Thyroid gland (tissue), 4 donors: ENCODE measurements around the gene SLC8A3. TPM values are rescaled to one million over a fixed set of nuclear protein-coding genes. Genes with fewer than 3 reads are reported as not detected.

Source experiments
- DNase-seq, 2 donors: peaks; one replicate each; pipeline ENCODE4 v3.0.0-alpha.2; 2019
- H3K27ac ChIP-seq, 3 donors: fragments of 200-600 bp; sonication (generic); 1 replicate in 2 of 3; 2 replicates in 1 of 3; pipeline ENCODE4 v1.5.1; 2016 to 2019; ENCODE audit warnings: mild to moderate bottlenecking in 1 of 3, moderate library complexity in 1 of 3
- H3K27me3 ChIP-seq: fragments of 200-600 bp; sonication (generic); one replicate; pipeline ENCODE4 v1.5.1; 2019
- H3K36me3 ChIP-seq, 2 donors: fragments of 200-600 bp; sonication (generic); one replicate each; pipeline ENCODE4 v1.5.1; 2016 to 2019
- H3K4me1 ChIP-seq, 2 donors: fragments of 200-600 bp; sonication (generic); one replicate each; pipeline ENCODE4 v1.5.1; 2017 to 2019
- H3K4me3 ChIP-seq, 3 donors: fragments of 200-600 bp; sonication (generic); replicated peaks in 1 of 3; 1 replicate in 2 of 3; 2 replicates in 1 of 3; pipeline ENCODE4 v1.5.1; 2016; ENCODE audit warnings: mild to moderate bottlenecking in 1 of 3
- H3K9me3 ChIP-seq: fragments of 200-600 bp; sonication (generic); one replicate; pipeline ENCODE4 v1.5.1; 2017
- CTCF ChIP-seq, 6 experiments: fragments of 200-600 bp in 3 of 6; fragments of 450-650 bp in 3 of 6; sonication (generic) in 3 of 6; IDR thresholded peaks; one replicate each; pipeline ENCODE4 v1.5.1; 2016 to 2019; ENCODE audit warnings: antibody characterized with exemption in 6 of 6, mild to moderate bottlenecking in 2 of 6, inconsistent platforms in 1 of 6, moderate library complexity in 1 of 6
- POLR2A ChIP-seq, 2 donors: fragments of 450-650 bp; IDR thresholded peaks; one replicate each; pipeline ENCODE4 v1.6.1; 2017; ENCODE audit warnings: antibody characterized with exemption in 2 of 2, mild to moderate bottlenecking in 2 of 2, moderate library complexity in 1 of 2
- WGBS, 2 donors: methylation state at CpG; one replicate each; pipeline ENCODE4 v1.1.5; 2017; 5-methylcytosine and 5-hydroxymethylcytosine counted together
- intact Hi-C: fragments of 100-400 bp; cut with DNase I; formaldehyde crosslinking; loops from one replicate; pipeline ENCODE4 v1.15.1; 2023
- total RNA-seq, 4 donors: library from RNA; depleted of rRNA; stranded (reverse); fragments of >200 nt; gene quantifications; one replicate each; pipeline ENCODE4 v1.2.3, GENCODE V29; 2016

The SLC8A3 gene
- total RNA-seq, 4 donors from 2014 or later, result 0.29 TPM; not detected in 3

- DNase-seq, result no peak
- no peaks in the 10 kb centered on the region for H3K9me3 ChIP-seq
- H3K27me3 ChIP-seq, result no peaks in the 10 kb centered on the region
- H3K4me3 ChIP-seq, result no peak overlapping the region
- H3K27ac ChIP-seq, result no peak overlapping the region
- peaks cover 3 to 7% of the 10 kb centered on the region in 2 donors for H3K4me1 ChIP-seq
- TF ChIP-seq POLR2A (IDR thresholded peaks at IDR 0.05) (no peak), CTCF (IDR thresholded peaks at IDR 0.05) (no peak)
- WGBS, 2 donors, result 83 to 84% methylated on average over 7 of the region's 7 CpGs
- H3K36me3 ChIP-seq, result no peaks in the 10 kb centered on the region
- intact Hi-C loops, result loop anchor here (5.0 kb wide), 1 partner anchor 137 kb away; the partner anchor contains the start of gene SMOC1
These were observed 174.2 kb downstream of the SLC8A3 start for GRCh38 chr14:70014406-70015095.

- WGBS, 2 donors, result 52 to 64% methylated on average over 2 of the region's 2 CpGs
- TF ChIP-seq POLR2A (IDR thresholded peaks at IDR 0.05) (no peak), CTCF (IDR thresholded peaks at IDR 0.05) (peak; percentile 50 to 77 (median 64))
These were observed 175.4 kb downstream of the SLC8A3 start for GRCh38 chr14:70013271-70013873.

GRCh38 chr14:70011708-70012107 is 177.0 kb downstream of the SLC8A3 start:
- no peak overlapping the region for H3K4me3 ChIP-seq
- DNase-seq, result no peak
- H3K27me3 ChIP-seq, result no peaks in the 10 kb centered on the region
- no peaks in the 10 kb centered on the region for H3K9me3 ChIP-seq
- H3K4me1 ChIP-seq, result no peaks in the 10 kb centered on the region
- TF ChIP-seq CTCF (IDR thresholded peaks at IDR 0.05) (no peak), POLR2A (IDR thresholded peaks at IDR 0.05) (no peak)
- 93% methylated on average over 7 of the region's 7 CpGs for WGBS, 2 donors
- intact Hi-C loops, result no loop called here
- no peaks in the 10 kb centered on the region for H3K36me3 ChIP-seq
- no peak overlapping the region for H3K27ac ChIP-seq

More at GRCh38 chr14:70013271-70013873, 175.4 kb downstream of the SLC8A3 start:
- no peak overlapping the region for H3K27ac ChIP-seq
- H3K4me3 ChIP-seq, result no peak overlapping the region
- DNase-seq, result peak; percentile 45 to 58
- H3K36me3 ChIP-seq, result no peaks in the 10 kb centered on the region
- H3K4me1 ChIP-seq, result no peaks in the 10 kb centered on the region
- no peaks in the 10 kb centered on the region for H3K27me3 ChIP-seq
- intact Hi-C loops, result no loop called here
- no peaks in the 10 kb centered on the region for H3K9me3 ChIP-seq

GRCh38 chr14:70011098-70011497 is 177.7 kb downstream of the SLC8A3 start:
- H3K27ac ChIP-seq, result no peak overlapping the region
- WGBS, 2 donors, result 81 to 85% methylated on average over 6 of the region's 6 CpGs
- intact Hi-C loops, result no loop called here
- no peaks in the 10 kb centered on the region for H3K9me3 ChIP-seq
- H3K4me1 ChIP-seq, result no peaks in the 10 kb centered on the region
- no peak overlapping the region for H3K4me3 ChIP-seq
- H3K27me3 ChIP-seq, result no peaks in the 10 kb centered on the region
- no peak for TF ChIP-seq POLR2A (IDR thresholded peaks at IDR 0.05)
- no peak for TF ChIP-seq CTCF (IDR thresholded peaks at IDR 0.05)
- no peaks in the 10 kb centered on the region for H3K36me3 ChIP-seq
- DNase-seq, result no peak

- DNase-seq, result no peak
- Histone ChIP-seq H3K27ac (no peak overlapping the region), H3K4me3 (no peak overlapping the region), H3K36me3 (no peaks in the 10 kb centered on the region), H3K4me1 (no peaks in the 10 kb centered on the region), H3K9me3 (no peaks in the 10 kb centered on the region), H3K27me3 (no peaks in the 10 kb centered on the region)
- WGBS, 2 donors, result 70 to 71% methylated on average over 4 to 8 of the region's 8 CpGs
- intact Hi-C loops, result no loop called here
- TF ChIP-seq CTCF (IDR thresholded peaks at IDR 0.05) (no peak), POLR2A (IDR thresholded peaks at IDR 0.05) (no peak)
These were observed 178.8 kb downstream of the SLC8A3 start for GRCh38 chr14:70009961-70010360.
